ENCODE results near the gene TMEM81. TPM values are rescaled to one million over a fixed set of nuclear protein-coding genes. Genes with fewer than 3 reads are reported as not detected.

TMEM81 gene
- total RNA-seq, 1 donor from 2014 or later: 3.1 TPM

- H3K9me3 ChIP-seq (replicated peaks): no peaks in the 10 kb centered on the region
- DNase-seq: peak; percentile 68
- peak; percentile 92 for TF ChIP-seq CTCF (IDR thresholded peaks at IDR 0.05; ENCODE audit: borderline replicate concordance)
- H3K36me3 ChIP-seq: no peaks in the 10 kb centered on the region
- H3K4me3 ChIP-seq: no peak overlapping the region
- peaks cover 4% of the 10 kb centered on the region for H3K4me1 ChIP-seq
- H3K27me3 ChIP-seq (ENCODE audit: low read depth): peaks cover 28% of the 10 kb centered on the region
- intact Hi-C loops (cut with micrococcal nuclease): no loop called here
- H3K27ac ChIP-seq (replicated peaks): no peak overlapping the region
Measured at GRCh38 chr1:205061665-205062069, 22.6 kb downstream of the TMEM81 start.

GRCh38 chr1:205061227-205061626 lies 23.0 kb downstream of the TMEM81 start:
- Histone ChIP-seq H3K27ac (replicated peaks) (no peak overlapping the region), H3K27me3 (ENCODE audit: low read depth) (peaks cover 27% of the 10 kb centered on the region), H3K4me3 (no peak overlapping the region), H3K9me3 (replicated peaks) (no peaks in the 10 kb centered on the region), H3K36me3 (no peaks in the 10 kb centered on the region), H3K4me1 (peaks cover 4% of the 10 kb centered on the region)
- intact Hi-C loops (cut with micrococcal nuclease): no loop called here
- DNase-seq: no peak
- TF ChIP-seq CTCF (IDR thresholded peaks at IDR 0.05; ENCODE audit: borderline replicate concordance): no peak

GRCh38 chr1:205060746-205061145 lies 23.5 kb downstream of the TMEM81 start:
- intact Hi-C loops (cut with micrococcal nuclease): no loop called here
- TF ChIP-seq CTCF (IDR thresholded peaks at IDR 0.05; ENCODE audit: borderline replicate concordance): no peak
- peaks cover 24% of the 10 kb centered on the region for H3K27me3 ChIP-seq (ENCODE audit: low read depth)
- H3K27ac ChIP-seq (replicated peaks): no peak overlapping the region
- H3K36me3 ChIP-seq: no peaks in the 10 kb centered on the region
- peaks cover 4% of the 10 kb centered on the region for H3K4me1 ChIP-seq
- H3K4me3 ChIP-seq: no peak overlapping the region
- no peaks in the 10 kb centered on the region for H3K9me3 ChIP-seq (replicated peaks)
- no peak for DNase-seq

GRCh38 chr1:205059660-205060059 lies 24.6 kb downstream of the TMEM81 start:
- peaks cover 4% of the 10 kb centered on the region for H3K4me1 ChIP-seq
- intact Hi-C loops (cut with micrococcal nuclease): no loop called here
- no peak for DNase-seq
- H3K9me3 ChIP-seq (replicated peaks): no peaks in the 10 kb centered on the region
- H3K27ac ChIP-seq (replicated peaks): no peak overlapping the region
- TF ChIP-seq CTCF (IDR thresholded peaks at IDR 0.05; ENCODE audit: borderline replicate concordance): no peak
- H3K4me3 ChIP-seq: no peak overlapping the region
- peaks cover 35% of the 10 kb centered on the region for H3K27me3 ChIP-seq (ENCODE audit: low read depth)
- no peaks in the 10 kb centered on the region for H3K36me3 ChIP-seq

GRCh38 chr1:205058853-205059252 lies 25.4 kb downstream of the TMEM81 start:
- TF ChIP-seq CTCF (IDR thresholded peaks at IDR 0.05; ENCODE audit: borderline replicate concordance): no peak
- Histone ChIP-seq H3K4me1 (peaks cover 4% of the 10 kb centered on the region), H3K36me3 (no peaks in the 10 kb centered on the region), H3K27ac (replicated peaks) (no peak overlapping the region), H3K9me3 (replicated peaks) (no peaks in the 10 kb centered on the region), H3K27me3 (ENCODE audit: low read depth) (peaks cover 43% of the 10 kb centered on the region), H3K4me3 (no peak overlapping the region)
- DNase-seq: no peak
- intact Hi-C loops (cut with micrococcal nuclease): no loop called here

All from left ventricle myocardium inferior (tissue), 1 donor.